ENCODE measurements around the gene LRTM2.

LRTM2 gene

DNA sequence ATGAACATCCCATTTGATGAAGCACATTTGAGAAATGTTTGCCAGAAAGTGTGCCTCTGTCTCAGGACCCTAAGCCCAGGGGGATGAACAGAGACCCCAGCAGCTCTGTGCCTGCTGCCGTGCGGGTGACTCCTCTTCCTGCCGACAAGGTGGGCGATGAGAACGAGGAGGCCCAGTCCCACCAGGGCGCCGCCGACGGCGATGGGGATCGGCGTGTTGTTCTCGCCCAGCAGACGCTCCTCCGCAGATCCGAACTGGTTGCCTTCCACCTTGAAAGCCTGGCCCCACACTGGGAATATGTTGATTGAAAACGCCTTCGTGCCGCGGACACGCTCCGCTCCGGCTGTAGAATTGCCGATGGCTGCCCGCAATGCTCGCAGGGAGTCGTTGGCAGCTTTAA lies 44.1 kb downstream of the LRTM2 start:
- DNase-seq (ENCODE audit: low read depth in 2 of 2), result no peak

GRCh38 chr12:1864867-1865266 lies 44.5 kb downstream of the LRTM2 start:
- no peak for DNase-seq (ENCODE audit: low read depth in 2 of 2)

DNA sequence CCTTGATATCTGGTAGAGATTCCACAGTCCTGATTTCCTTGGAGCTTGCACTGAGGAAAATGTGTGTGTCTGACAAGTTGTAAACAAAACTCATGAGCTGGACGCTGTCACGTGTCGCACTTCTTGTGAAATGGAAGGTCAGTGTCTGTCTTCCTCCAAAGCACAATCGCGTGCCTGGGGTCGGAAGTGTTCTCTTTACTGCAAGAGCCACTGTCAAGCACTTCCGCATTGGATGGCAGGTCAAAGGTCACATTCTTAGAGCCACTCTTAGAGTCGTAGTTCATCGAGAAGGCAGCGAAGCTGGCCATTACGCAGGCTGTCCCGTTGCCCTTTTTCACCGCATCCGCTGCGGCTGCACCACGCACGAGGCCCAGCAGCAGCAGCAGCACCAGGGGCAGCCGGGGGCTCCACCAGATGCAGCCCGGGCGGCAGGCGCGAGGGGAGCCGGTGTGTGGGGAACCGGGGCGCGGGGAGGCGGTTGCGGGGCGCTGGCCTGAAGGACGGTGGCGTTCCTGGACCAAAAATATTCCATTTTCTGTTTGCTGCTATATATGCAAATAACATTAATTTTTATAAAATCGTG lies 45.0 kb downstream of the LRTM2 start:
- no peak for DNase-seq (ENCODE audit: low read depth in 2 of 2)

GRCh38 chr12:1869145-1869544 lies 48.8 kb downstream of the LRTM2 start:
- DNase-seq (ENCODE audit: low read depth in 2 of 2), result no peak

DNA sequence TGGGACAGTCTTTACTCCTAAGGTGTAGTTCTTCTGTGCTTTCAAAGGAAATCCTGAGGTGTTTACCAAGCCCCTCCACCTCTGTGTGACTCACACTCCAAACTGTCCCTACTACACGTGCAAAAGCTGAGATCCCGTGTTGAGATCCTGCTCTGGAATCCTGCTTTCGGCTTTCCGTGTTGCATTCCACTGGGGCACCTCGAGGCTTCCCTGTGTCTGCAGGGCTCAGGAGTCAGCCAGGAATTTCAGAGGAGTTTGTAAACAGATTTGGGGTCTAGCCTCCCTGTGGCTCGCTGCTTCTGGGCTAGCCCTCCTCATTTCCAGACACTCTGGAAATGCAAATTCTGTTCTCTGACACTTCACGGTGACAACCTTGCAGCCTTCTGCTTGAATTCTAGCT lies 49.7 kb downstream of the LRTM2 start:
- DNase-seq (ENCODE audit: low read depth in 2 of 2), result no peak

DNA sequence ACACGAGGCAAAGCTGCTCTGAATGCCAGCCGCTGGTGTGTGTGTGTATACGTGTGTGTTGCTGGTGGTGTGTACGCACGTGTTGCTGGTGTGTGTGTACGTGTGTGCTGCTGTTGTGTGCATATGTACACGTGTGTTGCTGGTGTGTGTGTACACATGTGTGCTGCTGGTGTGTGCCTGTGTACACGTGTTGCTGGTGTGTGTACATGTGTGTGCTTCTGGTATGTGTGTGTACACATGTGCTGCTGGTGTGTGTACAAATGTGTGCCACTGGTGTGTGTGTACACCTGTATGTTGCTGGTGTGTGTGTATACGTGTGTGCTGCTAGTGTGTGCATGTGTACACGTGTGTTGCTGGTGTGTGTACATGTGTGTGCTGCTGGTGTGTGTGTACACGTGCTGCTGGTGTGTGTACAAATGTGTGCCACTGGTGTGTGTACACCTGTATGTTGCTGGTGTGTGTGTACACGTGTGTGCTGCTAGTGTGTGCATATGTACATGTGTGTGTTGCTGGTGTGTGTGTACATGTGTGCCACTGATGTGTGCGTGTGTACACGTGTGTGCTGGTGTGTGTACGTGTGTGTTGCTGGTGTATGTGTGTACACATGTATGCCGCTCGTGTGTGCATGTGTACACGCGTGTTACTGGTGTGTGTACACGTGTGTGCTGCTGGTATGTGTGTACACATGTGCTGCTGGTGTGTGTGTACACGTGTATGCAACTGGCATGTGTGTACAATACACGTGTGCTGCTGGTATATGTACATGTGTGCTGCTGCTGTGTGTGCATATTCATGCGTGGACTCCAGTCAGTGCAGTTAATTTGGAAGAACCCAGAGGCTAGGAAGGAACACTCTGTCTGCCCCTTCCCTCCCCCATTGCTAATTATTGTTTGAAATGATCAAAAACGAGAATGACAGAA lies 50.9 kb downstream of the LRTM2 start:
- no peak for DNase-seq (ENCODE audit: low read depth in 2 of 2)

GRCh38 chr12:1872001-1872400 lies 51.6 kb downstream of the LRTM2 start:
- DNase-seq (ENCODE audit: low read depth in 2 of 2), result no peak

GRCh38 chr12:1872448-1872847 lies 52.1 kb downstream of the LRTM2 start:
- no peak for DNase-seq (ENCODE audit: low read depth in 2 of 2)

DNA sequence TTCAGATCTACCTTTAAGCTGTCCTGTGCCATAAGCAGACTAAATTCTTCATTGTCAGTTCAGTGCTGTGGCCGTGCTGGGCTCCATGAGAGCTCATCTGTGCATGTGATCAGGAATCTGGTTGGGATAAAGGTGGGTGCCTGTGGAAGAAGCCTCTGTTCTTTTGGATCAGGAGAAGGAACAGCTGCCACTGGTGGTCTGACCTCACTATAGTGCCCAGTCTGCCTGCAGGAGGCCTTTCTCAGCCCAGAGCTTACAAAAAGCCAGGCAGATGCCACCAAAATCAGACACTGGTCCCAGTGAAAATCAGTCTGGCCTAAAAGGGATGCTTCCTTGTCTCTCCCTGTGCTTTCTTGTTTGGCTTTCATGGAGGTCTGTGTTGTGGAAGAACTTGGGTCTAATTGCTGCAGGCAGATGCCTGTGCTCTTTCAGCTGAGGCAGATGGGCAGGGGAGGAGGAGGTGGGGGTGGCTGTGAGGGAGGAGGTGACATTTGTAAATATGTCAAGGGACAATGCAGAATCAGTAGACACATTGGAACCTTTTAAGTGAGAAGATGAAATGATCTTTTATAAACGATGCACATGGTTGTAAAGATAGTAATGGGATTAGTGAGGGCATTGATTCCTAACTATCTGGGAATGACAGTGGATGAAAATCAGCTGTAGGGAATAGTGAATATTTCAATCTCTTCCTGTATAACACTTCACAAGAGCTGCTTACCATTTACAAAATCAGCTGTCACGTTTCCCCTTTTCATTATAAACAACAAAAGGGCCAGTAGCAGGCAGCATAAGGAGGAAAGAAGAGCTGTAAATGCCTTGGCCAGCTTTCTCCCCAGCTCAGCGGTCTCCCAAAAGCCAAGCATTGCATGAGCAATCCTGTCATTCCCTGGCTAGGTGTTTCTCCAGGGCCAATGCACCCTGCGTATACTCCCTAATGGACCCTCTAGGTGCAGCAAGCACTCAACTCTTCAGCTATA lies 53.5 kb downstream of the LRTM2 start:
- no peak for DNase-seq (ENCODE audit: low read depth in 2 of 2)

DNA sequence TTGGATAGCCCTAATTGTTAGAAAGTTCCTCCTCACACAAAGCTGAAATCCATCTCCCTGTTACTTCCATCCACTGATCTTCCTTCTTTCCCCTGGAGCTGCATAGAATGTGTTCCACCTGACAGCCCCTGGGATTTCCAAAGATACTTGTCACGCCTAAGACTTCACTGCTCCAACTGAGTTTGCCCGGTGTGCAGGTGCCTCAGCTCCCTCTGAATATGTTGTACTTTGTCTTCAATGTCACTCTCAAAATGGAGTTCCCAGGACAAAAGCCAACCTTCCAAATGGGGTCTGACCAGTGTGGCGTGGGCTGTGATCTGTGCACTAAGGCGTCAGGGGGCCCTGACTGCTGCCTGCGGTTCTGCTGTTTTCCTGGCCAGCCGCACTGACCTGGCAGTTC lies 55.2 kb downstream of the LRTM2 start:
- DNase-seq (ENCODE audit: low read depth in 2 of 2), result no peak

DNA sequence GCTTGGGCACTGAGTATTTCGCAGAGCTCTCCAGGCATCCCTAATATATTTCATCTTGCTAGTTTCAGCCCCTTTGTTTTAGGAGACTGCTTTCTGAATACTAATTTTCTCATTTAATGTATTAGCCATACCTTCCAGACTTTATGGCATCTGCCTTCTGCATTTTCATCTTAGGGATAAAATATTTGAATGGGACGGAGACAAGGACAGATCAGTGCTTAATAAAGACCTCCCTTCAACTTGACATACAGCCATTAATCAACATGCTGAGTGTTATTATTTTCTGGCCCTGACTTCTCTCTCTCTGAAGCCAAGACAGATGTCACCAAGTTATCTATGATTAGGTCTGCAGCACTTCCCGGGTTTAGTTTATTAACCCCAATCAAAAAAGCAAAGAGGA lies 55.7 kb downstream of the LRTM2 start:
- no peak for DNase-seq (ENCODE audit: low read depth in 2 of 2)

GRCh38 chr12:1877169-1877878 lies 57.0 kb downstream of the LRTM2 start:
- DNase-seq (ENCODE audit: low read depth in 2 of 2), result no peak

- DNase-seq (ENCODE audit: low read depth in 2 of 2), result no peak
Measured at GRCh38 chr12:1878214-1878613, 57.8 kb downstream of the LRTM2 start.

GRCh38 chr12:1878695-1879094 lies 58.3 kb downstream of the LRTM2 start:
- DNase-seq (ENCODE audit: low read depth in 2 of 2), result no peak

DNA sequence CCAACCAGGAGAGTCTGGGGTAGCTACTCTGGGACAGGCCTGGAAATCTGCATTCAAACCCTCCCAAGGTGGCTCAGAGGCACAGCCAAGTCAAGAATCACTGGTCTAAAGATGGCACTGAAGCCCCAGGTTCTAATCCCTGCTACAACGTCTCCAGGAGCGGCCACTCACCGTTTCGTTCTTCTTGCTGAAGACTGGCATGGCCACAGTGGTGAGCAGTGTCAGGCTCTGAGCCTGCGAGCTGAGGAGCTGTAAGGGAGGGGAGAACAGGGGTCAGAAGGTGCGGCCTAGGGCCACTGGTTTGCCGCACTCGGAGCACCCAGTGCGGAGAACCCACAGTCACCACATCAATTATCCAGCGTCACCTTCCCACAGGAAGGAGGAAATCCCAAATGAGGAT lies 59.3 kb downstream of the LRTM2 start:
- no peak for DNase-seq (ENCODE audit: low read depth in 2 of 2)

DNA sequence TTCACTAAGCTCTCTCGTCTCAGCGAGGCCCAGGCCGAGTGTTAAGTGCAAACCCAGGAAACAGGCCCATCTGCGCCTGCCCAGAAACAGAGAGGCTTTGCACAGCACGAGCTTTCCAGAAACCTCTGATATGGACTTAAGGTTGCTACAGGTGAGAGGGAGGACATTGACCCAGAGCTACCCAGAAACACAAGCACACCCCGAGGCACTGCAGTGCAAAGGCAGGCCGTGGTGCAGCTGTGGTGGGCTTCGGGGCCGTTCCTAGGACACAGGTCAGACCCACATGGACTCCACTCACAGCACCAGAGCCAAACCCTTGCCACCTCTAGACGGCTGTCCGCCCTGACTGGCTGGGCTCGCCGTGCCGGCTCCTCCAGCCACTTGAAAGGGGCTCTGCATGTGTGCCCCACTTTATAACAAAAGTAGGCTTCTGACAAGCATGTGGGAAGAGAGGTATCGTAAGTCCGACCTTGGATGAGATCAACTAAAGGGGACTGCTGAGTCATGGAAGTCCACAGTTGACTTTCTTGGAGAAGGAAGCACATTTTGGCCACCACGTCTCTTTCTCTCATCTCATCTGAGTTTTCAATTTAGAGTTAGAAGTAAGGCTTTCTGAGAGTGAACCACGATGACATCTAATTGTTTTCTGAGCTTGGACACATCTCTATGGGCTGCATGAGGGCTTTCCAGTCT lies 59.9 kb downstream of the LRTM2 start:
- DNase-seq (ENCODE audit: low read depth in 2 of 2), result no peak

DNA sequence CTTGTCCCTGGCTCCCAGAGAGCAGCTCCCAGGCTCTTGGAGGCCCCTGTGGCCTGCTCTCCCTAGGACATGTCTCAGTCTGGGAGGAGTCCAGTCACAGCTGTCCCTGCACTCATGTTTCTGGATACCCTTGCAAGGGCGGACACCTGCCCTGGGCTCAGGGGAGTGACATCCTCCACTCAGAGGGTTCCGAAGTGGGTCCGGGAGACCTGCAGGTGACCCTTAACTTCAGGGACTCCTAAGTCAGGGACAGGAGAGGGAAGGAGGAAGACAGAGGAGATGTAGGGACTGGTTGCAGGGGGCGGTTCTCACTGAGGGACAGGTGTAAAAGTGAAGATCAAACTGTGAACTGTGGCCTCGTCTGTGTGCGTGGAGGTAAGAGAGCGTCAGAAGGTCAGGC lies 60.5 kb downstream of the LRTM2 start:
- DNase-seq (ENCODE audit: low read depth in 2 of 2), result no peak

GRCh38 chr12:1881301-1881700 lies 60.9 kb downstream of the LRTM2 start:
- DNase-seq (ENCODE audit: low read depth in 2 of 2), result no peak

GRCh38 chr12:1881936-1882335 lies 61.6 kb downstream of the LRTM2 start:
- no peak for DNase-seq (ENCODE audit: low read depth in 2 of 2)

DNA sequence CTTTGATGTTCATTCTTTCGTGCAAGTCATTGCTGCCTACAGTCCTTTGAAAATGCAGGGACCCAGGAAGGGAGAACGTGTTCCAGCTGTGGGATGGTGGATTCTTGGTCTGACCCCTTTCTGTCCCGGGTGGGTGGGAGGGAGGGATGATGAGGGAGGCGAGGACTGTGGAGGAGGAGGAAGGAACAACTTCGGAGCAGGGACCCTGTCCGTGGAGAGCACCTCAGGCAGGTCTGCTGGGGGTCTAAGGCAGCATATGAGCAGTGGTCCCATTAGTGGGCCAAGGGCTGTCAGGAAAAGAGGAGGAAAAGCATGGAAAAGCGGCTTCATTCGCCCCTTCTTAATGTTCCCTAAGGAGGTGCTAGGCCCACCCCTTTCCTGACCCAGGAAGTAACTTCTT lies 62.0 kb downstream of the LRTM2 start:
- no peak for DNase-seq (ENCODE audit: low read depth in 2 of 2)

- no peak for DNase-seq (ENCODE audit: low read depth in 2 of 2)
Measured at GRCh38 chr12:1882850-1883470, 62.6 kb downstream of the LRTM2 start.

All from stimulated activated CD8-positive, alpha-beta memory T cell treated with anti-CD3 and anti-CD28 coated beads, Interleukin-15, amount 100 ng/mL, for 4 hours (primary cell).